ENCODE results near the gene GOLIM4.
A peak's percentile ranks its signal among the peaks of the same experiment; 100 is the strongest.

The GOLIM4 gene

GRCh38 chr3:168049367-168049974 lies 46.3 kb downstream of the GOLIM4 start:
- TF ChIP-seq CEBPB (IDR thresholded peaks at IDR 0.05) = no peak
- TF ChIP-seq, protein P1, sequence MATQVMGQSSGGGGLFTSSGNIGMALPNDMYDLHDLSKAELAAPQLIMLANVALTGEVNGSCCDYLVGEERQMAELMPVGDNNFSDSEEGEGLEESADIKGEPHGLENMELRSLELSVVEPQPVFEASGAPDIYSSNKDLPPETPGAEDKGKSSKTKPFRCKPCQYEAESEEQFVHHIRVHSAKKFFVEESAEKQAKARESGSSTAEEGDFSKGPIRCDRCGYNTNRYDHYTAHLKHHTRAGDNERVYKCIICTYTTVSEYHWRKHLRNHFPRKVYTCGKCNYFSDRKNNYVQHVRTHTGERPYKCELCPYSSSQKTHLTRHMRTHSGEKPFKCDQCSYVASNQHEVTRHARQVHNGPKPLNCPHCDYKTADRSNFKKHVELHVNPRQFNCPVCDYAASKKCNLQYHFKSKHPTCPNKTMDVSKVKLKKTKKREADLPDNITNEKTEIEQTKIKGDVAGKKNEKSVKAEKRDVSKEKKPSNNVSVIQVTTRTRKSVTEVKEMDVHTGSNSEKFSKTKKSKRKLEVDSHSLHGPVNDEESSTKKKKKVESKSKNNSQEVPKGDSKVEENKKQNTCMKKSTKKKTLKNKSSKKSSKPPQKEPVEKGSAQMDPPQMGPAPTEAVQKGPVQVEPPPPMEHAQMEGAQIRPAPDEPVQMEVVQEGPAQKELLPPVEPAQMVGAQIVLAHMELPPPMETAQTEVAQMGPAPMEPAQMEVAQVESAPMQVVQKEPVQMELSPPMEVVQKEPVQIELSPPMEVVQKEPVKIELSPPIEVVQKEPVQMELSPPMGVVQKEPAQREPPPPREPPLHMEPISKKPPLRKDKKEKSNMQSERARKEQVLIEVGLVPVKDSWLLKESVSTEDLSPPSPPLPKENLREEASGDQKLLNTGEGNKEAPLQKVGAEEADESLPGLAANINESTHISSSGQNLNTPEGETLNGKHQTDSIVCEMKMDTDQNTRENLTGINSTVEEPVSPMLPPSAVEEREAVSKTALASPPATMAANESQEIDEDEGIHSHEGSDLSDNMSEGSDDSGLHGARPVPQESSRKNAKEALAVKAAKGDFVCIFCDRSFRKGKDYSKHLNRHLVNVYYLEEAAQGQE (IDR thresholded peaks at IDR 0.05; ENCODE audit: low read depth) = no peak
- no peak for TF ChIP-seq ZBTB7A (IDR thresholded peaks at IDR 0.05; ENCODE audit: low read depth)
- no peak for TF ChIP-seq TEAD4 (IDR thresholded peaks at IDR 0.05)
- TF ChIP-seq CREB1 (IDR thresholded peaks at IDR 0.05; ENCODE audit: low read depth) = no peak
- no peak for TF ChIP-seq USF1 (IDR thresholded peaks at IDR 0.05)

DNA sequence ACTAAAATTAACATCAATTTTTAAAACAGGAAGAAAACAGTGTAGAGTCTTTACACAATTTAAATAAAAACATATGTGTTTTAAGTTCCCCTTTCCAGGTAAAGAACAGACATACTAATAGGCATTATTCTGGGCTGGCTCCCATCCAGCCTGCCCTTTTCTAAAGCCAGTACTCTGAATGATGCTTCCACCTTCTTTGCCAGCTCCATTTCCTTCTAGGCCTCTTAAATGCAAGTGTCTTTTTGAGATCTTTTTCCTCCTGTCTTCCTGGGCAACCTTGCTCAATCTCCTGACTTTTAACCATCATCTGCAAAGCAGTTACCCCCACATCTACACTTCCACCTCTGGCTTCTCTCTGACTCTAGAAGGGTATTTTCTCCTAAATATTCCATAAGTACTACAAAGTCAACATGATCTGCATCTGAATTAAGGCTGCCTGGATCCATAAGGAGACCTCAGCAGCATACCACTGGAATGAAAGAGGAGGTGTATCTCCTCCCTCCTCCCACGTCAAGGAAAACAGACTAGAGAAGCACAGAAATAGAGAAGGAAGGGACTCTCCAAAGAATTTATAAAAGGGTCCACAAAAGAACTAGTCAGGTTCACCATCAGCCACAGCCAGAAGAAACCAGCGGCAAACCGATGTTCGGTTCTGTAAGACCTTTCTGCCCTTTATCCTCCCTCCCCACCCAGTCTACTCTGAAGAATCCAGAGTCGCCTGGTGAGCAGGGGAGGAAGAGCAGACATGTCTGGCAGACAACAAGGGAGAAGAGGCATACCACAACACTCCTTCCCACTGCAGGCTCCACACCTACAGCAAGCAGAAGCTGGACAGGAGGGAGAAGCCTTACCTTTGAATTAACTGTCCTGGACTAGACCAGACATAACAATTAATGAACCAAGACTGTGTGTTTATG lies 47.1 kb downstream of the GOLIM4 start:
- TF ChIP-seq TEAD4 (IDR thresholded peaks at IDR 0.05) = no peak
- TF ChIP-seq EGR1 (IDR thresholded peaks at IDR 0.05) = no peak
- TF ChIP-seq TCF12 (IDR thresholded peaks at IDR 0.05; ENCODE audit: low read depth) = no peak
- TF ChIP-seq FOXM1 (IDR thresholded peaks at IDR 0.05; ENCODE audit: borderline replicate concordance, low read depth) = no peak
- no peak for TF ChIP-seq USF1 (IDR thresholded peaks at IDR 0.05)
- TF ChIP-seq YY1 (IDR thresholded peaks at IDR 0.05; ENCODE audit: low read depth) = no peak

- TF ChIP-seq TAF1 (IDR thresholded peaks at IDR 0.05; ENCODE audit: low read depth) (no peak), FOXM1 (IDR thresholded peaks at IDR 0.05; ENCODE audit: borderline replicate concordance, low read depth) (no peak), EP300 (IDR thresholded peaks at IDR 0.05; ENCODE audit: borderline replicate concordance) (no peak), TCF12 (IDR thresholded peaks at IDR 0.05; ENCODE audit: low read depth) (no peak), EGR1 (IDR thresholded peaks at IDR 0.05) (no peak), CREB1 (IDR thresholded peaks at IDR 0.05; ENCODE audit: low read depth) (no peak), TEAD4 (IDR thresholded peaks at IDR 0.05) (no peak)
- TF ChIP-seq, protein P1 (IDR thresholded peaks at IDR 0.05; ENCODE audit: low read depth) = no peak
These were observed 47.8 kb downstream of the GOLIM4 start for GRCh38 chr3:168047936-168048335.

DNA sequence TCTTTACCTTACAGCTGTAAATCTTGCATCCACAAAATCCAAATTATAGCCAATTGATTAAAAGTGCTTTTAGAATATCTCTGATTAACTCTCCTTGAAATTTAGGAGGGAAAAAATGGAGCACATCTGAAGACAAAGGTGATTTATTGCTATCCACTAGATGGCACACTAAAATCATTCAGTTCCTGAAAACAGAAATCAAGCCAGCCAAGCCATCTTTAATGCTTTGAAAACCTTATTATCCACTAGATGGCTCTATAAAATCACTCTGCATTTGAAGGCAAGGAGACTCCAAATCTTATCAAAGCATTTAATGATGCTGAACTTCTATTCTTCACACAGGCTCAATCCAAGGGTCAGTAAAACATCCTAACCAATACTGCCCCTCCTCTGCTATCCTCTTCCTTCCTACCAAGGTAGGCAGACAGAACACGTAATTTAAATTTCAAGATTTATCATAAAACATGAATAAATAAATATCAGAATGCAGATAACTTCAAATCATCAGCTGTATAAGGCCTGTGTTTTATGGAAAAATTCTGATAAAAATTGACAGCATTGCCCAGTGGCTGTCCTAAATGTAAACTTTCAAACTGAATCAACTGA lies 48.4 kb downstream of the GOLIM4 start:
- TF ChIP-seq RAD21 (IDR thresholded peaks at IDR 0.05; ENCODE audit: low read depth) (peak; percentile 97), YY1 (IDR thresholded peaks at IDR 0.05; ENCODE audit: low read depth) (0 out of 2 replicates have a peak, but pooled peaks have one; percentile 47), USF1 (IDR thresholded peaks at IDR 0.05) (no peak), EP300 (IDR thresholded peaks at IDR 0.05; ENCODE audit: borderline replicate concordance) (no peak)

DNA sequence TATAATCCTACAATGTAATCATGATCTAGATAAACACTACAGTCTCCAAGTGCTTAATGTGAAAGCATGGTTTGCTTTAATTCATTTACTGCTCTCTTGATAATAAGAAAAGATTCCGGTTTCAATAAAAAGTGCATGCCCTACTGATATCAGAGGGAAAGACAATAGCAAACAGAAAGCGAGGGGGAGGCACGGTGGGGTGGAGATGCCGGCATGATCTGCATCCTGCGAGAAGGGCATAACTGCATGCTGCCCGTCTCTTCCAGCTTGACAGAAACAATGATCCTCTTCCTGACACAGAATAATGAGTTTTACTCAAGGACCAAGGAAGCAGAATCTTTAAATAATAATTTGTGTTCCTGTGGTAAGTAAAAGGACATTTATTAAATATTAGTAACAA lies 51.7 kb downstream of the GOLIM4 start:
- TF ChIP-seq MAX (IDR thresholded peaks at IDR 0.05) (no peak), RAD21 (IDR thresholded peaks at IDR 0.05; ENCODE audit: low read depth) (no peak), TAF1 (IDR thresholded peaks at IDR 0.05; ENCODE audit: low read depth) (no peak), EGR1 (IDR thresholded peaks at IDR 0.05) (no peak), EP300 (IDR thresholded peaks at IDR 0.05; ENCODE audit: borderline replicate concordance) (no peak), CEBPB (IDR thresholded peaks at IDR 0.05) (no peak), TCF12 (IDR thresholded peaks at IDR 0.05; ENCODE audit: low read depth) (no peak), TEAD4 (IDR thresholded peaks at IDR 0.05) (no peak), USF1 (IDR thresholded peaks at IDR 0.05) (no peak), FOXM1 (IDR thresholded peaks at IDR 0.05; ENCODE audit: borderline replicate concordance, low read depth) (no peak), NFIC (IDR thresholded peaks at IDR 0.05) (no peak), ZBTB7A (IDR thresholded peaks at IDR 0.05; ENCODE audit: low read depth) (no peak), CREB1 (IDR thresholded peaks at IDR 0.05; ENCODE audit: low read depth) (no peak), YY1 (IDR thresholded peaks at IDR 0.05; ENCODE audit: low read depth) (no peak)
- TF ChIP-seq, protein P1 (IDR thresholded peaks at IDR 0.05; ENCODE audit: low read depth) = no peak

All from Ishikawa (cell line).